Panc1 (cell line): ENCODE results near the gene NCAM2. TPM values are rescaled to one million over a fixed set of nuclear protein-coding genes. Genes with fewer than 3 reads are reported as not detected.

Source experiments
- ATAC-seq: fragments of 200-7000 bp; cut with Tn5 transposase; 2 replicates; pipeline ENCODE4 v1.9.1; 2020; ENCODE audit warnings: mild to moderate bottlenecking, moderate library complexity
- BruUV-seq: library from RNA; stranded (reverse); fragments of 400-500 nt; replicated peaks from 2 replicates; lab custom pipeline; 2021; lab: Mats Ljungman, UMichigan
- CTCF ChIA-PET: fragments of 300-600 bp; sonication (Branson Sonifier 250); formaldehyde crosslinking; loops from one replicate; lab custom pipeline; 2022; ENCODE audit warnings: antibody characterized with exemption; lab: Charles Lee
- POLR2A ChIA-PET: fragments of 300-600 bp; sonication (Branson Sonifier 250); formaldehyde crosslinking; loops from one replicate; lab custom pipeline; 2022; ENCODE audit warnings: antibody characterized with exemption; lab: Charles Lee
- DNase-seq: peaks from one replicate; pipeline ENCODE4 v3.0.0-alpha.2; 2010; ENCODE audit warnings: low read depth, low spot score
- H3K27ac ChIP-seq: 2 replicates; pipeline ENCODE4 v1.5.1; 2011; ENCODE audit warnings: mild to moderate bottlenecking, low read length, inconsistent platforms
- H3K27me3 ChIP-seq: fragments of 200-500 bp; sonication (Bioruptor generic); 2 replicates; pipeline ENCODE4 v1.6.0; 2014; ENCODE audit warnings: low read length, inconsistent platforms; ENCODE audit not compliant: control insufficient read depth, insufficient read depth
- H3K36me3 ChIP-seq: fragments of 200-500 bp; sonication (Bioruptor generic); 2 replicates; pipeline ENCODE4 v1.5.1; 2014; ENCODE audit warnings: inconsistent platforms, mild to moderate bottlenecking, low read length, moderate library complexity; ENCODE audit not compliant: control insufficient read depth, insufficient read depth
- H3K4me1 ChIP-seq: 2 replicates; pipeline ENCODE4 v1.5.1; 2011; ENCODE audit warnings: inconsistent platforms, mild to moderate bottlenecking, low read length, moderate library complexity; ENCODE audit not compliant: control insufficient read depth, insufficient read depth
- H3K4me3 ChIP-seq, 2 experiments: 2 replicates each; pipeline ENCODE4 v1.5.1; 2011 to 2012; ENCODE audit warnings: low read depth in 2 of 2, low read length in 2 of 2, mild to moderate bottlenecking in 2 of 2, inconsistent platforms in 1 of 2, moderate library complexity in 1 of 2
- H3K9me3 ChIP-seq: fragments of 200-500 bp; sonication (Bioruptor generic); 2 replicates; pipeline ENCODE4 v1.5.1; 2014; ENCODE audit warnings: low read depth, mild to moderate bottlenecking, inconsistent platforms, low read length, moderate library complexity; ENCODE audit not compliant: control insufficient read depth, insufficient read depth
- POLR2AphosphoS5 ChIP-seq: IDR thresholded peaks from 2 replicates; pipeline ENCODE4 v1.6.1; 2012; ENCODE audit warnings: mild to moderate bottlenecking, low read depth, low read length, moderate library complexity
- SIN3A ChIP-seq: IDR thresholded peaks from 2 replicates; pipeline ENCODE4 v1.6.1; 2012; ENCODE audit warnings: low read depth, mild to moderate bottlenecking, low read length, moderate library complexity, borderline replicate concordance; ENCODE audit not compliant: insufficient read depth
- TCF7L2 ChIP-seq: IDR thresholded peaks from 2 replicates; pipeline ENCODE4 v1.6.1; 2011; ENCODE audit warnings: mild to moderate bottlenecking, low read depth, low read length, inconsistent platforms
- in situ Hi-C: cut with HindIII; loops from 2 replicates; pipeline ENCODE4 v1.10.0; 2016; ENCODE audit warnings: low sequenced_read_pairs, low pct_unique_long_range_greater_than_20kb
- intact Hi-C: fragments of 100-400 bp; cut with micrococcal nuclease; formaldehyde crosslinking; loops from one replicate; pipeline ENCODE4 v1.10.0; 2022; ENCODE audit not compliant: unreplicated experiment
- total RNA-seq: library from RNA; stranded (reverse); gene quantifications from one replicate; pipeline ENCODE4 v1.2.1, GENCODE V29; 2021; ENCODE audit not compliant: unreplicated experiment
- TF ChIP-seq, protein P1 (sequence below): fragments of 450-650 bp; IDR thresholded peaks from 2 replicates; pipeline ENCODE4 v1.5.1; 2017; ENCODE audit warnings: mild to moderate bottlenecking
- TF ChIP-seq, protein P2 (sequence below), 2 experiments: IDR thresholded peaks; 2 replicates each; pipeline ENCODE4 v1.6.1; 2011 to 2012; ENCODE audit warnings: low read depth in 2 of 2, control low read depth in 1 of 2, low read length in 1 of 2, mild to moderate bottlenecking in 1 of 2, moderate library complexity in 1 of 2; ENCODE audit not compliant: insufficient read depth in 1 of 2

The NCAM2 gene
- total RNA-seq, 1 experiment from 2014 or later: 2.2 TPM

DNA sequence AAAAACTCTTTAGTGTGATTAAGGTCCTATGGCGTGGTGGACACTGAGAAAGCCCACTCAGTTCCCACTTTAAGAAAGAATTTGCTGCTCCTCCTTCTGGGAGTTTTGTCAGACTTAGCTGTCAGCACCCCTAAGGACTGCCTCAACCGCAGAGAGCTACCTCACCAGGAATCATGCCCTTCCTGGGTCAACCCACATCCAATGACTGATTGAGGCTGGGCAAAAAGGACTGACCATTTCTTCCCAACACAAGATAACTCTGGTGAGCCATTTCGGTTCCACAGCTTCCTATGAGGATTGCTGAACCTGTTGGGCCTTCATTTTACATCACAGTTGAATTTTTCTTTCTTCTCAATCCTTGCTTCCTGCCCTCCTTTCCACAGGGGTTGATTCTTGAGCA lies 197.9 kb downstream of the NCAM2 start:
- in situ Hi-C loops: no loop called here
- ChIA-PET POLR2A (no interaction called here), CTCF (no interaction called here)
- Histone ChIP-seq H3K9me3 (no peaks in the 10 kb centered on the region), H3K27ac (no peak overlapping the region), H3K27me3 (no peaks in the 10 kb centered on the region), H3K36me3 (no peaks in the 10 kb centered on the region), H3K4me1 (no peaks in the 10 kb centered on the region), H3K4me3 (no peak overlapping the region)
- intact Hi-C loops: no loop called here
- TF ChIP-seq, protein P1, sequence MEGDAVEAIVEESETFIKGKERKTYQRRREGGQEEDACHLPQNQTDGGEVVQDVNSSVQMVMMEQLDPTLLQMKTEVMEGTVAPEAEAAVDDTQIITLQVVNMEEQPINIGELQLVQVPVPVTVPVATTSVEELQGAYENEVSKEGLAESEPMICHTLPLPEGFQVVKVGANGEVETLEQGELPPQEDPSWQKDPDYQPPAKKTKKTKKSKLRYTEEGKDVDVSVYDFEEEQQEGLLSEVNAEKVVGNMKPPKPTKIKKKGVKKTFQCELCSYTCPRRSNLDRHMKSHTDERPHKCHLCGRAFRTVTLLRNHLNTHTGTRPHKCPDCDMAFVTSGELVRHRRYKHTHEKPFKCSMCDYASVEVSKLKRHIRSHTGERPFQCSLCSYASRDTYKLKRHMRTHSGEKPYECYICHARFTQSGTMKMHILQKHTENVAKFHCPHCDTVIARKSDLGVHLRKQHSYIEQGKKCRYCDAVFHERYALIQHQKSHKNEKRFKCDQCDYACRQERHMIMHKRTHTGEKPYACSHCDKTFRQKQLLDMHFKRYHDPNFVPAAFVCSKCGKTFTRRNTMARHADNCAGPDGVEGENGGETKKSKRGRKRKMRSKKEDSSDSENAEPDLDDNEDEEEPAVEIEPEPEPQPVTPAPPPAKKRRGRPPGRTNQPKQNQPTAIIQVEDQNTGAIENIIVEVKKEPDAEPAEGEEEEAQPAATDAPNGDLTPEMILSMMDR: no peak
- TF ChIP-seq TCF7L2: no peak
- TF ChIP-seq, protein P2, sequence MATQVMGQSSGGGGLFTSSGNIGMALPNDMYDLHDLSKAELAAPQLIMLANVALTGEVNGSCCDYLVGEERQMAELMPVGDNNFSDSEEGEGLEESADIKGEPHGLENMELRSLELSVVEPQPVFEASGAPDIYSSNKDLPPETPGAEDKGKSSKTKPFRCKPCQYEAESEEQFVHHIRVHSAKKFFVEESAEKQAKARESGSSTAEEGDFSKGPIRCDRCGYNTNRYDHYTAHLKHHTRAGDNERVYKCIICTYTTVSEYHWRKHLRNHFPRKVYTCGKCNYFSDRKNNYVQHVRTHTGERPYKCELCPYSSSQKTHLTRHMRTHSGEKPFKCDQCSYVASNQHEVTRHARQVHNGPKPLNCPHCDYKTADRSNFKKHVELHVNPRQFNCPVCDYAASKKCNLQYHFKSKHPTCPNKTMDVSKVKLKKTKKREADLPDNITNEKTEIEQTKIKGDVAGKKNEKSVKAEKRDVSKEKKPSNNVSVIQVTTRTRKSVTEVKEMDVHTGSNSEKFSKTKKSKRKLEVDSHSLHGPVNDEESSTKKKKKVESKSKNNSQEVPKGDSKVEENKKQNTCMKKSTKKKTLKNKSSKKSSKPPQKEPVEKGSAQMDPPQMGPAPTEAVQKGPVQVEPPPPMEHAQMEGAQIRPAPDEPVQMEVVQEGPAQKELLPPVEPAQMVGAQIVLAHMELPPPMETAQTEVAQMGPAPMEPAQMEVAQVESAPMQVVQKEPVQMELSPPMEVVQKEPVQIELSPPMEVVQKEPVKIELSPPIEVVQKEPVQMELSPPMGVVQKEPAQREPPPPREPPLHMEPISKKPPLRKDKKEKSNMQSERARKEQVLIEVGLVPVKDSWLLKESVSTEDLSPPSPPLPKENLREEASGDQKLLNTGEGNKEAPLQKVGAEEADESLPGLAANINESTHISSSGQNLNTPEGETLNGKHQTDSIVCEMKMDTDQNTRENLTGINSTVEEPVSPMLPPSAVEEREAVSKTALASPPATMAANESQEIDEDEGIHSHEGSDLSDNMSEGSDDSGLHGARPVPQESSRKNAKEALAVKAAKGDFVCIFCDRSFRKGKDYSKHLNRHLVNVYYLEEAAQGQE (IDR thresholded peaks at IDR 0.05; ENCODE audit: insufficient read depth in 1 of 2, low read depth in 2 of 2, low read length in 1 of 2): no peak
- TF ChIP-seq SIN3A: no peak
- TF ChIP-seq POLR2AphosphoS5: no peak
- BruUV-seq: no TSS peak
- no peak for ATAC-seq
- no peak for DNase-seq

DNA sequence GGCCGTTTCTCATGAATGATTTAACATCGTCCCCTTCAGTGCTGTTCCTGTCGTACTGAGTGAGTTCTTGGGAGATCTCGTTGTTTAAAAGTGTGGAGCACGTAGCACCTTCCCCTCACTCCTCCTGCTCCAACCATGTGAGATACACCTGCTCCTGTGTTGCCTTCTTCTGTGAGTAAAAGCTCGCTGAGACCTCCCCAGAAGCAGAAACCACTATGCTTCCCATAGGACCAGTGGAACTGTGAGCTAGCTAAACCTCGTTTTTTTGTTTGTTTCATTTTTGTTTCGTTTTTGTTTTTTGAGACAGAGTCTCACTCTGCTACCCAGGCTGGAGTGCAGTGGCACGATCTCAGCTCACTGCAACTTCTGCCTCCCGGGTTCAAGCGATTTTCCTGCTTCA lies 198.6 kb downstream of the NCAM2 start:
- CTCF ChIA-PET: no interaction called here
- intact Hi-C loops: no loop called here
- POLR2A ChIA-PET: no interaction called here

More for the DNA sequence above, 198.6 kb downstream of the NCAM2 start:
- H3K27me3 ChIP-seq: no peaks in the 10 kb centered on the region
- H3K9me3 ChIP-seq: no peaks in the 10 kb centered on the region
- H3K27ac ChIP-seq: no peak overlapping the region
- ATAC-seq: no peak
- DNase-seq: no peak
- no peaks in the 10 kb centered on the region for H3K4me1 ChIP-seq
- BruUV-seq: no TSS peak
- no peak for TF ChIP-seq POLR2AphosphoS5
- TF ChIP-seq, protein P2 (IDR thresholded peaks at IDR 0.05; ENCODE audit: insufficient read depth in 1 of 2, low read depth in 2 of 2, low read length in 1 of 2): no peak
- TF ChIP-seq SIN3A: no peak
- no peak for TF ChIP-seq TCF7L2
- TF ChIP-seq, protein P1: no peak
- H3K4me3 ChIP-seq: no peak overlapping the region
- H3K36me3 ChIP-seq: no peaks in the 10 kb centered on the region
- in situ Hi-C loops: no loop called here
